IPS-20b (cell line): ENCODE measurements around the gene ARL13B.

ENCODE experiments used
- H3K27ac ChIP-seq: one replicate; pipeline ENCODE4 v1.5.1; 2013; ENCODE audit warnings: low read length
- H3K27me3 ChIP-seq: 2 replicates; pipeline ENCODE4 v1.6.1; 2013; ENCODE audit warnings: mild to moderate bottlenecking, low read length, inconsistent platforms; ENCODE audit not compliant: insufficient read depth
- H3K36me3 ChIP-seq: 2 replicates; pipeline ENCODE4 v1.6.1; 2013; ENCODE audit warnings: low read depth, mild to moderate bottlenecking, inconsistent platforms, low read length, moderate library complexity; ENCODE audit not compliant: insufficient read depth
- H3K4me1 ChIP-seq: 2 replicates; pipeline ENCODE4 v1.6.1; 2013; ENCODE audit warnings: mild to moderate bottlenecking, control low read depth, inconsistent platforms, low read length, moderate library complexity; ENCODE audit not compliant: insufficient read depth
- H3K4me3 ChIP-seq: 2 replicates; pipeline ENCODE4 v1.5.1; 2013; ENCODE audit warnings: mild to moderate bottlenecking, low read length, inconsistent platforms
- H3K9ac ChIP-seq: 2 replicates; pipeline ENCODE4 v1.6.1; 2013; ENCODE audit warnings: low read depth, mild to moderate bottlenecking, inconsistent platforms, low read length, moderate library complexity
- H3K9me3 ChIP-seq: 2 replicates; pipeline ENCODE4 v1.6.1; 2013; ENCODE audit warnings: mild to moderate bottlenecking, low read depth, low read length, inconsistent platforms; ENCODE audit not compliant: insufficient read depth

Gene ARL13B

GRCh38 chr3:94001827-94002495 is 22.0 kb downstream of the ARL13B start:
- Histone ChIP-seq H3K4me3 (no peak overlapping the region), H3K9me3 (no peaks in the 10 kb centered on the region), H3K4me1 (no peaks in the 10 kb centered on the region), H3K27me3 (no peaks in the 10 kb centered on the region), H3K36me3 (no peaks in the 10 kb centered on the region), H3K27ac (no peak overlapping the region), H3K9ac (no peak overlapping the region)

- no peak overlapping the region for H3K9ac ChIP-seq
- H3K4me3 ChIP-seq = no peak overlapping the region
Measured at GRCh38 chr3:94004301-94004910, 24.5 kb downstream of the ARL13B start.

GRCh38 chr3:94008253-94008652 is 28.3 kb downstream of the ARL13B start:
- no peak overlapping the region for H3K27ac ChIP-seq

More at GRCh38 chr3:94004301-94004910, 24.5 kb downstream of the ARL13B start:
- Histone ChIP-seq H3K4me1 (no peaks in the 10 kb centered on the region), H3K36me3 (no peaks in the 10 kb centered on the region), H3K27ac (no peak overlapping the region), H3K9me3 (no peaks in the 10 kb centered on the region), H3K27me3 (no peaks in the 10 kb centered on the region)

DNA sequence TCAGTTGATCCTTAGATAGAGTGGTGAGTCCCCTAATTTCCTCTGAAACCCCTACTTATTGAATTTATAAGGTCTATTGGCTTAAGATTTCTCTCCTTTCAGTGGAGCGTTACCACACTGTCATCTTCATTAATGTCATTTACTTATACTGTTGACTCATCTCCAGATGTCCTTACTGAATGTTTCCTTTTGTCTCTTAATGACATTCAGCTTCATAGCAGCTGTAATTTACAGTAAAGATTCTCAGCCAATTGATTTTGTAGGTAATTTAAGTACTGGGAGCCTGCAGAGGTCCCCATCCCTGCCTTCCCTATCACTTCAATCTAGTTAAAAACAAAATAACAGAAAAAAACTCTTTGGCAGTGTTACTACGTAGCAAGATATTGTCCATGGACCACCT is 29.7 kb downstream of the ARL13B start:
- no peak overlapping the region for H3K9ac ChIP-seq
- H3K36me3 ChIP-seq = no peaks in the 10 kb centered on the region
- no peaks in the 10 kb centered on the region for H3K4me1 ChIP-seq
- no peak overlapping the region for H3K27ac ChIP-seq
- H3K9me3 ChIP-seq = no peaks in the 10 kb centered on the region
- H3K27me3 ChIP-seq = no peaks in the 10 kb centered on the region
- no peak overlapping the region for H3K4me3 ChIP-seq

More at GRCh38 chr3:94008253-94008652, 28.3 kb downstream of the ARL13B start:
- Histone ChIP-seq H3K4me3 (no peak overlapping the region), H3K27me3 (no peaks in the 10 kb centered on the region), H3K9me3 (no peaks in the 10 kb centered on the region), H3K4me1 (no peaks in the 10 kb centered on the region), H3K36me3 (no peaks in the 10 kb centered on the region), H3K9ac (no peak overlapping the region)

GRCh38 chr3:94011233-94011711 is 31.3 kb downstream of the ARL13B start:
- Histone ChIP-seq H3K27ac (no peak overlapping the region), H3K4me1 (no peaks in the 10 kb centered on the region), H3K9ac (no peak overlapping the region), H3K27me3 (no peaks in the 10 kb centered on the region), H3K36me3 (no peaks in the 10 kb centered on the region), H3K4me3 (no peak overlapping the region), H3K9me3 (no peaks in the 10 kb centered on the region)

DNA sequence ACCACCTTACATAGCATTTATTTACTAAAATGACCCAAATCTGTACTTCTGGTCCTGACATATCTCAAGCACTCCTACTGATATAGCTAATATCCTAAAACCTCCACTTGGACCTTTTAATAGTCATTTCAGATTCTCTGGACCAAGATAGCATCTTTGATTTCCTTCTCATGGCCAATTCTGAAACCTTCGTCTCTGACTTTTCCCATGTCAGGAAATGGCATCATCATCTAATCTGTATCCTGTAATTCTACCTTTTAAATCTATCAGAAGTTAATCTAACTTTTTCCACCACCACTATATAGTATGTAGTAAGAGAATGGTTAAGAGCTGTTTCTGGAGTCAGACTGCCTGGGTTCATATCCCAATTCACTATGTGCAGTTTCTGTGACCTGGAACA is 32.2 kb downstream of the ARL13B start:
- H3K36me3 ChIP-seq = no peaks in the 10 kb centered on the region
- H3K4me3 ChIP-seq = no peak overlapping the region
- no peaks in the 10 kb centered on the region for H3K4me1 ChIP-seq
- H3K9me3 ChIP-seq = no peaks in the 10 kb centered on the region
- H3K27me3 ChIP-seq = no peaks in the 10 kb centered on the region
- H3K9ac ChIP-seq = no peak overlapping the region
- no peak overlapping the region for H3K27ac ChIP-seq

- Histone ChIP-seq H3K27me3 (no peaks in the 10 kb centered on the region), H3K9me3 (no peaks in the 10 kb centered on the region), H3K9ac (no peak overlapping the region), H3K36me3 (no peaks in the 10 kb centered on the region), H3K4me3 (no peak overlapping the region), H3K27ac (no peak overlapping the region), H3K4me1 (no peaks in the 10 kb centered on the region)
Measured at GRCh38 chr3:94015025-94015424, 35.1 kb downstream of the ARL13B start.

DNA sequence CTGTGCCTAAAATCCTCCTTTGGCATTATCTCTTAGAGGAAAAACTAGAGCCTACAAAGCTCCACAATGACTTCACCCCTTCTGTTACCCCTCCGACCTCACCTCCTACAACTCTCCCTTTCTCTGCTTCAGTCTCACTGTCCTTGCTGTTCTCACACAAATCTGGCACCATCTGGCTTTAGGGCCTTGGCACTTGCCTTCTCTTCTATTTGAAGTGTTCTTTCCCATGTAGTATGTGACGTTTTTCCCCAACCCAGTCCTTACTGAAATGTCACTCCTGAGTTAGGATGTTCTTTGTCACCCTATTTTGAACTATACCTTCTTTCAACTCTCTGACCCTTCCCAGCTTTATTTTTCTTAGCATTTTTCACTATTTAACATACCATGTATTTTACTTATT is 39.7 kb downstream of the ARL13B start:
- no peaks in the 10 kb centered on the region for H3K27me3 ChIP-seq
- no peaks in the 10 kb centered on the region for H3K36me3 ChIP-seq
- H3K27ac ChIP-seq = no peak overlapping the region
- H3K9ac ChIP-seq = no peak overlapping the region
- no peaks in the 10 kb centered on the region for H3K9me3 ChIP-seq
- H3K4me1 ChIP-seq = no peaks in the 10 kb centered on the region
- no peak overlapping the region for H3K4me3 ChIP-seq

DNA sequence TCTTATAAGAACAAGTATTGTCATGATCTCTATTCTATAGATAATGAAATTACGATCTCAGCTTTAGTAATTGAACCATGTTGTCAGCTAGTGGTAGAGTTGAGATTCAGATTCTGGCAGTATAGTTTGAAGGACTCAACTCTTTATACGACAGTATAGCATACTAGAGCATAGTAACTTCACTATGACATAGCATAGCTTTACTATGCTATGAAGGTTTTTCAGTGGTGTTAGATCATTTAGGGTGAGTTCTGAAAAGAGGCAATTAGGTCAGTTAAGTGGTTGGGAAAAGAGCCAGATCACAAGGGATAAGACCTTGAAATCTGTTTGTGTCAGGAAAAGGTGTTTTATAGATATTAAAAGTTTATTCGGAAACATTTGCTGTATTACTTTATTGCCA is 40.3 kb downstream of the ARL13B start:
- Histone ChIP-seq H3K36me3 (no peaks in the 10 kb centered on the region), H3K27me3 (no peaks in the 10 kb centered on the region), H3K9ac (no peak overlapping the region), H3K9me3 (no peaks in the 10 kb centered on the region), H3K4me1 (no peaks in the 10 kb centered on the region), H3K4me3 (no peak overlapping the region), H3K27ac (no peak overlapping the region)

GRCh38 chr3:94024385-94024784 is 44.4 kb downstream of the ARL13B start:
- H3K36me3 ChIP-seq = no peaks in the 10 kb centered on the region
- H3K9me3 ChIP-seq = no peaks in the 10 kb centered on the region
- H3K27me3 ChIP-seq = no peaks in the 10 kb centered on the region
- H3K9ac ChIP-seq = no peak overlapping the region
- H3K4me3 ChIP-seq = no peak overlapping the region
- peaks cover 3% of the 10 kb centered on the region; the same call in 1 of the 2 replicates for H3K4me1 ChIP-seq
- H3K27ac ChIP-seq = no peak overlapping the region

DNA sequence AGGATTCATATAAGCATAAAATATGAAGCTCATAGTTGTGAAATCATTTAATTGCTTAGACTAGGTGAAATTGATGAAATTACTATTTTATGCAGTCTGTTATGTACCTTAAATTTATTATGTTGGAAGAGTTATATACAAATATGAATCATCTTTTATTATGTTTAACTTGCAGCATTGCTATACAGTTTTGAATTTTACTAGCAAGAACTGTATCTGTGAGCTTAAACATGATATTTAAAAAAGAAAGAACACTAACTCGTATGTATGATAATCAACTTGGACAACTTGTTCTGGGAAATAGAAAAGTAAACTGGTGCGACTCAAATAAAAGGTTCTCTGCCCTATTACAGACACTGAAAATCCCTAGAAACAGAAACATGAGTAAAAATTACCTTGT is 46.7 kb downstream of the ARL13B start:
- Histone ChIP-seq H3K27me3 (no peaks in the 10 kb centered on the region), H3K4me3 (no peak overlapping the region), H3K9me3 (no peaks in the 10 kb centered on the region), H3K4me1 (peaks cover 3% of the 10 kb centered on the region; the same call in 1 of the 2 replicates), H3K36me3 (no peaks in the 10 kb centered on the region), H3K27ac (no peak overlapping the region), H3K9ac (no peak overlapping the region)
